Prostate gland (tissue), 1 donor: ENCODE results near the gene ZNF730.

Source experiments
- POLR2A ChIP-seq: fragments of 450-650 bp; IDR thresholded peaks from one replicate; pipeline ENCODE4 v1.6.1; 2016; ENCODE audit warnings: antibody characterized with exemption, mild to moderate bottlenecking
- POLR2AphosphoS5 ChIP-seq: sonication (generic); formaldehyde crosslinking; IDR thresholded peaks from one replicate; pipeline ENCODE4 v1.6.1; 2017; ENCODE audit warnings: antibody characterized with exemption

DNA sequence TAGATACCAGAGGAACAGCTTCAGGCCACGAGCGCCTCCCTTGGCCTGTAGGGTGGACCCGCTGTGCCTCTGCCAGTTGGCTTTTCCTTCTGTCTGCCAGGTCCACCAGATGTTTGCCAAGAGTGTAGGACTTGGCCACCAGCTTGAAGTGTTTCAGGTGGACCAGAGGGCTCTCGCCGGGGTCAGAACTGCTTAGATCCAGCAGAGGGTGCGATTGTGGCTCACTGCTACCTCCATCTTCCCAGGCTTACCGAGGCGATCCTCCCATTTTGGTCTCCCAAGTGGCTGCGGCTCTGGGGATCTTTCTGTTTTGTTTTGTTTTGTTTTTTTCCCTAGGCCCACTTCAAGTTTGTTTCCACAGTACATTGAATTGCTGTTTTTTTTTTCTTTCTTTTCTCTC lies 23.0 kb upstream of the ZNF730 start:
- TF ChIP-seq POLR2A (no peak), POLR2AphosphoS5 (no peak)
